Measurements from ENCODE around the gene SLC3A2.
"Not testable (repeated sequence)": the region's sequence is repeated elsewhere in the genome, so short reads cannot be mapped to it uniquely, and the experiment has no call there.

Gene SLC3A2

DNA sequence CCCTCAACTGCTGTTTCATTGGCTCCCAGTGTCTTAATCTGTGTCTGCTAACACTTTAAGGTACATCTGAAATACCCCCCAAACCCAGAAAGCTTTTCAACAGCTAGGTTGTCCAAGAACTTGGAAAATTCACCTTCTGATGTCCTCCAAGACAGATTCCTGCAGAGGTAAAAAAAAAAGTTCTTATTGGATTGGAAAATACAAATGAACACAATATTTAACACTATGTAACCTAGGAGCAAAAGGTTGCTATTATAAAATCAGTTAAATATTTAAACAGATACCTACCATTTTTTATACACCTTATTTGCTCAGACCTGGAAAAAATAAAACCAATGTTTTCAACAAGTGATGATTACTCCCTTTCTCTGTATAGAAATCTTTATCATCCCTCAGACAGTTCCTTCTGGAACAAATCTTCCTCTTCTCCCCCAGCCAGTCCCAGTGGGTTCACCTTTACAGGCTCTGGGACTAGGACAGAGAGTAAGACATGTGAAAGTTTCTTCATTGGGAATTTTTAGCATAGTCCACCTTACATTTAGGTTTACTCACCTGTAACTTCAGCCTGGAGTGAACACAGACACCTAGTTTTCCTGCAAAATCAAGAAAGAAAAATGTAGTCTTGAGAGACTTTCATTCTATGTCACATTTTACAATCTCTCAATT lies 28.0 kb upstream of the SLC3A2 start:
- no peak for DNase-seq (ENCODE audit: low read depth)

DNA sequence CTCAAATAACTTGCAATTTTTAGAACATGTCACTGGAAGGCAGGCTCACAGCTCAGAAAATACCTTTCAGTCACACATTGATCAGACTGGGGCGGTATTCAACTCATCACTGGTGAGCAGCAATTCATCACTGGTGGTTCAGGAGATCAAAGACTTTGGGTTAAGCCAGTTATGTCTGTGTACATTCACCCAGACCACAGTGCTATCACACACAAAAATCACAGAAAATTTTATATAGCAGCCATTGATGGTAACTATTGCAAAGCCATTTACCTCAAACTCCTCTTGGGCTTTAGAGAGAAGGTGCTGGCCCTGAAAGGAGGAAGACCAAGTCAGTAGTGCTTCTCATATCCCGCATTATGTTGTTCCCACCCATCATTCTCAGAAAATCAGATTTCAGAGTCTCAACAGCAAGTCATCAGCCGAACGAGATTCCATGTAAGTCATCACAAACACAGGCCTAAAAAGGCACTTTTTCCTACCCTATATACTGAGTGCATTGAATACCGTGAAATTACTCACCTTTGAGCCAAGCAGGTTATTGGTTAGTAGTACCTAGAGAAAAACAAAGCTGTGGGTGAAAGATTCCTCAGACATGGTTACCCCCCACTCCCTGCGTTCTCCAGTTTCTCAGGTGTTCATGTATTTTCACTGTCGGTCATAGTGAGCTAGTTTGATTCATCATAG lies 27.3 kb upstream of the SLC3A2 start:
- no peak for DNase-seq (ENCODE audit: low read depth)

DNA sequence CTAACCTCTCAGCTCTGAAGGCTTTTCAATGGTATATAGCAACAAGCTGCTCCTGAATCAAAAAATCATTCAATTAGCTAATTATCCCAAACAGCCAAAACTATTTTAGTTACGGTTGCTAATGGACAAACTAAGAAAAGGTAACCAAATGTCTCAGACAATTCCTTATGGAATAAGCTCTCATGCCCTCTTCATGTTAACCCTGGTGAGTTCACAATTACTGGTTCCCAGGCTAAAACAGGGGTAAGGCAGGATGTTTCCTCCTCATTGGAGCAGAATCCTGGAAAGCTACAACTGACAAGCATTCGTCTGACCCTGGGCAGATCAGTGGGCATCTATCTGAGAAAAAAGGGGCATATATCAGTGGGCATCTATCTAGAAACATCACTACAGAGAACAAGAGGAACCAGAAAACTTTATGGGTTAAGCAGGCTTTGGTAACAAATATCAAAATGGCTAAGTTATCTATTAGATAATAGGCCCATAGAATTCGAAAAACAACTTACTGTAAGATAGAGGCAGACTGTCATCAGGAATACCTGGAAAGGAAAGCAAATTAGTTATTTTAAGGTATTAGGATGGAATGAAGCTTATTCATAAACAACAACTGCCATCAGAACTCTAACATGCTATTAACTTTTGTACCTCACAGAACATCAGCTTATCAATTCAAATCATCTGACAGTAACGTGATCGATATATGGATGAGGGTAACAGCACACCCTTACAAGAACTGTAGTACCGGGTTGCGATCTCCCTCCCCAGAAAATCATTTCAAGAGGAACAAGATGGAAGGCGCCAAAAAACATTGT lies 26.5 kb upstream of the SLC3A2 start:
- no peak for DNase-seq (ENCODE audit: low read depth)

DNA sequence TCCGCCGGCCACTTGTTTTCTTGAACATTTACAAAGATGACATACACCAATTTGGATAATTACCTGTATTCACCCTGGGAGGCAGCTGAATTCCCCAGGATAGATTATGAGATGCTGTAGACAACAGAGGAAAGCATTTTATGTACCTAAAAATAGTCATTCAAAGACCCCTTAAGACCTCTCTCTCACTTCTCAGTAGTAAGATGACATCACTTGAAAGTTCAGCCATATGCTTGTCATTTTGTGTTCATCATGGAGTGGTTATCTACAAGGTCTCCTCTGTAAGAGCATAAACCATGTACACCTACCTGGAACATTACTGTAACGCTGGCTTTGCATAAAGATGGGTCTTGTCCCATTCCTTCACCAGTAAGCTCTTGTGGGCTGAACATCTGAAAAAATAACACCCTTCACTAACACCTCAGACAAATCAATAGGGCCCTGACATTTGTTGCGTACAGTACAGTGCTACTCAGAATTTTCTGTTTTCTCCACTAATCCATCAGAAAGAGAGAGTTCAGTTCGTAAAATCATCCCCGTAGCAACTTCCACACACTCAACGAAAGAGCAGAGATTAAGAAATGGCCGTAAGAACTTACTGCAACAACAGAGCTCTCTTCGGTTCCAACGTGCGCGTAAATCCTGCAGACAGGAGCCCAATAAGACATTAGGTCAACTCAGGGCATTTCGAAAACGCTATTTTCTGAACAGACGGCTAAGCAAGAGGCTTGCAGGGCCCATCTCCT lies 25.7 kb upstream of the SLC3A2 start:
- no peak for DNase-seq (ENCODE audit: low read depth)

DNA sequence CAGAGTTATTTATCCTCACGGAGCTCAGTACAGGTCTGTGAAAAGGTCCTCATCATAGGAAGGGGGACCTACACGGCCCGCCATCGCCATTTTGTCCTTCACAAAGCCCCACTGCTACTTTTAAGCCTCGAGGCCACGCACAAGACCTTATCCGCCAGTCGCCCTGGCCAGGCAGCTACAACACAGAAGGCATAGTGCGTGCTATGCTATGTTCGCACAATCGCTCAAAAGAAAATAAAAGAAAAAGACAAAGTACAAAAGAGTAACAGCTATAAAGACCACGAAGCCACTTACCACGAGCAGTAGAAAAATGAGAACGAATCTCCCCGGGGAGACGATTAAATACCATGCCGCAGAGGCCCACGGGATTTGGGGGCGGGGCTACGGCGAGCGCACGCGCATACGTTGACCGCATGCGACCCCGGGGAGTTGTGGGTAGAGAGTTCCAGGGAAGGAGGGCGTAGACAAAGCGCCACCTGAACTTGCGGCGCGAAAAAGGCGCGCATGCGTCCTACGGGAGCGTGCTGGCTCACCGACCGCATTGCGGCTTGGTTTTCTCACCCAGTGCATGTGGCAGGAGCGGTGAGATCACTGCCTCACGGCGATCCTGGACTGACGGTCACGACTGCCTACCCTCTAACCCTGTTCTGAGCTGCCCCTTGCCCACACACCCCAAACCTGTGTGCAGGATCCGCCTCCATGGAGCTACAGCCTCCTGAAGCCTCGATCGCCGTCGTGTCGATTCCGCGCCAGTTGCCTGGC lies 24.9 kb upstream of the SLC3A2 start:
- peak; percentile 98 for DNase-seq (ENCODE audit: low read depth)

DNA sequence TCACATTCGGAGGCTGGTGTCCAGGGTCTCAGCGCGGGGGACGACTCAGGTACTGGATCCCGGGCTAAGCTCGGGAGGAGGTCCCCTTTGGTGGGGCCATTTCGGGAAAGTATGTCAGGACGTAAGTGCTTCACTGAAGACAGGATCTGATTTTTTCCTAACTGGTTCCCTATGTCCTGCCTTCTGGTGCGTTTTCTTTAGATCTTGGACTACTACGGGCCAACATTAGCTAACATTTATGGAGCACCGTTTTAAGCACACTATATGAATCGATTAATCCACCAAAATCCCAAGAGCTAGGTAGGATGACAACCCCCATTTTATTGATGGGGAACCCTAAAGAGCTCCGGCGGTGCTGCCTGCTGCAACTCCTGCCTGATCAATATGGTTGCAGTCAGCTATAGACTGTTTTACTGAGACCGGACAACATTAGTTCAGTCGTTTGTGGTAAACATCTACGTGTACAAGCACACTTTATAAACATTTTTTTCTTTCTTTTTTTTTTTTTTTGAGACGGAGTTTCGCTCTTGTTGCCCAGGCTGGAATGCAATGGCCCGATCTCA lies 24.3 kb upstream of the SLC3A2 start:
- DNase-seq (ENCODE audit: low read depth): no peak

DNA sequence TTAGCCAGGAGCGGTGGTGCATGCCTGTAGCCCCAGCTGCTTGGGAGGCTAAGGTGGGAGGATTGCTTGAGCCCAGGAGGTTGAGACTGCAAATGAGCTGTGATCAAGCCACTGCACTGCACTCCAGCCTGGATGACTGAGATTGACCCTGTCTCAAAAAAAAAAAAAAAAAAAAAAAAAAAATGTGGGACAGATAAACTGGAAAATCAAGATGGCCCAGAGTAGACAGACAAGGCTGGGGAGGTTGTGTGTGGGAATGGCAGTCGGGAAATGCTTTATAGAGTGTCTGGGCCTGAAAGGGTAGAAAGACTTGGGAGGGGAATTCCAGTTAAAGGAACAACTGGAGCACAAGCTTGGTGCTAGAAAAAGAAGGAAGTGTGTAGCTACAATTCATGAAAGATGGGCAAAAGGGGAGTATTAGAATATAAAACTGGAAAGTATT lies 23.1 kb upstream of the SLC3A2 start:
- DNase-seq (ENCODE audit: low read depth): no peak

DNA sequence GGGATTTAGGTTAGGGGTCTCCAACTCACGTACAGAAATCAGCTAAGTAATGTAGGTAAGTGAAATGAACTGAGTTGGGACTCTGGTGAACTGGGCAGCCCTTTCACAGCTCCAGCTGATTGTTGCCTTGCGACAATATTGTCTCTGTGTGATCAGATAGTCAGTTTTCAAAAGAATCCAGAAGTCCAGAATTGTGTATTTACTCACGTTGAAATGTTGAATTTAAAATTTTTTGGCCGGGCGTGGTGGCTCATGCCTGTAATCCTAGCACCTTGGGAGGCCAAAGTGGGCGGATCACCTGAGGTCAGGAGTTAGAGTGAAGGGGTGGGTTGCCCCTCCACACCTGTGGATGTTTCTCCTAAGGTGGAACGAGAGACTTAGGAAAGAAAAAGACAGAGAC lies 22.5 kb upstream of the SLC3A2 start:
- DNase-seq (ENCODE audit: low read depth): no peak

DNA sequence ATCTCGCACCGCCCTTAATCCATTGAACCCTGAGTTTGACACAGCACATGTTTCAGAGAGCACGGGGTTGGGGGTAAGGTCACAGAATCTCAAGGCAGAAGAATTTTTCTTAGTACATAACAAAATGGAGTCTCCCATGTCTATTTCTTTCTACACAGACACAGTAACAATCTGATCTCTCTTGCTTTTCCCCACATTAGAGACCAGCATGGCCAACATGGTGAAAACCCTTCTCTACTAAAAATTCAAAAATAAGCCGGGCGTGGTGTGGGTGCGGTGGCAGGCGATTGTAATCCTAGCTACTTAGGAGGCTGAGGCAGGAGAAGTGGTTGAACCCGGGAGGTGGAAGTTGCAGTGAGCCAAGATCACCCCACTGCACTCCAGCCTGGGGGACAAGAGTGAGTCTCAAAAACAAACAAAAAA lies 21.4 kb upstream of the SLC3A2 start:
- not testable (repeated sequence) for DNase-seq (ENCODE audit: low read depth)

DNA sequence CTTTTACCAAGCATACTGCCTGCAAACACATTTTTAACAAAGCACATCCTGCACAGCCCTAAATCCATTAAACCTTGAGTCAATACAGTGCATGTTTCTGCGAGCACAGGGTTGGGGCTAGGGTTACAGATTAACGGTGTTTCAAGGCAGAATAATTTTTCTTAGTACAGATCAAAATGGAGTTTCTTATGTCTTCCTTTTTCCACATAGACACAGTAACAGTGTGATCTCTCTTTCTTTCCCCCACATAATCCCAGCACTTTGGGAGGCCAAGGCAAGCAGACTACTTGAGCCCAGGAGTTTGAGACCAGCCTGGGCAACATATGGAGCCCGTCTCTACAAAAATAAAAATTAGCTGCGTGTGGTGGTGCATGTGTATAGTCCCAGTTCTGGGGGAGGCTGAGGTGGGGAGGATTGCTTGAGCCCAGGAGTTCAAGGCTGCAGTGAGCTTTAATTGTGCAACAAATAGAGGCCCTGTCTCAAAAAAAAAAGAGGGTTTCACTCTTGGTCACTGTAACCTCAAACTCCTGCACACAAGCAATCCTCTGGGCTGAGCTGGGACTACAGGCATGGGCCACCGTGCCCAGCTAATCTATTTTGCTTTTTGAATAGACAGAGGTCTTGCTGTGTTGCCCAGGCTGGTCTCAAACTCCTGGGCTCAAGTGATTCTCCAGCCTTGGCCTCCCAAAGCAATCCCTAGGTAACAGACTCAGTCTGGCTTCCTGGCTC lies 19.7 kb upstream of the SLC3A2 start:
- no peak for DNase-seq (ENCODE audit: low read depth)

DNA sequence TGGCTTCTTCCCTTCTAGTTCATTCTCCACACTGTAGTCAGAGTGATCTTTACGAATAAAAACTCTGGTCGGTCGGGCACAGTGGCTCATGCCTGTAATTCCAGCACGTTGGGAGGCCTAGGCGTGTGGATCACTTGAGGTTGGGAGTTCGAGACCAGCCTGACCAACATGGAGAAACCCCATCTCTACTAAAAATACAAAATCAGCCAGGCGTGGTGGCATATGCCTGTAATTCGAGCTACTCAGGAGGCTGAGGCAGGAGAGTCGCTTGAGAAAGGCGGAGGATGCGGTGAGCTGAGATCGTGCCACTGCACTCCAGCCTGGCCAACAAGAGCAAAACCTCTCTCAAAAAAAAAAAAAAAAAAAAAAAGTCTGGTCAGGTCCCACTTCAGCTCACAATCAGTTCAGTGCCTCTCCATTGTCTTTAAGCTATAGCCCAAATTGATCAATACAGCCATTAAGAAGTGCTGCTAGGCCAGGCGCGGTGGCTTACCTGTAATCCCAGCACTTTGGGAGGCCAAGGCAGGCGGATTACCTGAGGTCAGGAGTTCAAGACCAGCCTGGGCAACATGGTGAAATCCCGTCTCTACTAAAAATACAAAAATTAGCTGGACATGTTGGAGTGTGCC lies 19.0 kb upstream of the SLC3A2 start:
- not testable (repeated sequence) for DNase-seq (ENCODE audit: low read depth)

DNA sequence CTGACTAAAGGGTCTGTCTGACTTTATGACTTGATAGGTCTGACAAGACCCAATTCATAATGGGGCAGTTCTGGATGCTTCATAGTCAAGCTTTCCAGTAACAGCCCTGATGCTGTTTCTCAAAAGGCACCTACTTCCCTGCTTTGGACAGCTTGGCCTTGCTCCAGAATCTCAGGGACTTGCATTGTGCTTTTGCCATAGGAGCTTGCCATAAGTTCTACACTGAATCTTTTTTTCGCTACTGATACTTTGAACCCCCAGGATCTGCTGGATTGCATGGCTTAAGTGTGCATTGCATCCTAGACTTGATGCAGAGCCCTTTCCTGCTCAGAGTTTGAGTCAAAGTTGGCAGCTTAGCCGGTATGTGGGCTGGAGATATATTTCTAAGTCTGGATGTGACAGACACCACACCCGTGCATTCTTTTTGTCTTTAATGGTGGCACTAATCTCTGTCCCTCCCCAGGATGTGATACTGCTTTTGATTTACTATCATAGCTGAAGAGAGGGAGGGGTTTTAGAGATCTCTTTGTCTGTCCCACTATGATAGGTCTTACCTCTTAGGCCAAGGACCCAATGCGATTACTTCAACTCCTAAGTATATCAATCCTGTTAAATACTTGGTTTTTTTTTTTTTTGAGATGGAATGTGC lies 16.9 kb upstream of the SLC3A2 start:
- DNase-seq (ENCODE audit: low read depth): no peak

DNA sequence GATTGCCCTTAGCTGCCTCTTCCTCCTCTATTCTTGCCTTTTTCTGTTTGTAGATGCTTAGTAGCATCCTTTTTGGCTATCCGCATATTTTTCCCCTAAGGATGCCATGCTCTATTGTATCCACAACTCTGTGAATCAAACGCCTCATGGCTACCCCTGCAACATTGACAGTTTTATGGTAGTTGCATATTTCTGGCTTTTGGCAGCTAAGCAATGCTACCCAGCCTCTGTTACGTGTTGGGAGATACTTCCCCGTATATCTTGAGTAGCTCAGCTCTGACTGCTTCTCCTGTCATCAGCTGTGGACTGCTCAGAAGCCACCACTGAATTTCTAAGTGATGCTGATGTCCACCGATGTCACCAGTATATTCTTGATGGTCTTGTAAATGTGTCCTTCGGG lies 15.1 kb upstream of the SLC3A2 start:
- no peak for DNase-seq (ENCODE audit: low read depth)

DNA sequence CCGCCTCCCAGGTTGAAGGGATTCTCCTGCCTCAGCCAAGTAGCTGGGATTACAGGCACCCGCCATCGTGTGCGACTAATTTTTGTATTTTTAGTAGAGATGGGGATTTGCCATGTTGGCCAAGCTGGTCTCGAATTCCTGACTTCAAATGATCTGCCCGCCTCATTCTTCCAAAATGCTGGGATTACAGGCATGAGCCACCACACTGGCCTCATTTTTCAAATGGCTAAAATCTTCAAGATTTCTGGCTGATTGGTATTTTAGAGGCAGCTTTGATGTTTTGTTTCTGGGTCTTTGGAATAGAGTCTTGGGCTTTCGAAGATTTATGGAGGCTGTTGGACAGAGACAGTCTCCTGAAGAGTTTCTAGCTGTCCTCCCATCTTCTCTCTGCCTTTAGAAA lies 5.8 kb upstream of the SLC3A2 start:
- no peak for DNase-seq (ENCODE audit: low read depth)

DNA sequence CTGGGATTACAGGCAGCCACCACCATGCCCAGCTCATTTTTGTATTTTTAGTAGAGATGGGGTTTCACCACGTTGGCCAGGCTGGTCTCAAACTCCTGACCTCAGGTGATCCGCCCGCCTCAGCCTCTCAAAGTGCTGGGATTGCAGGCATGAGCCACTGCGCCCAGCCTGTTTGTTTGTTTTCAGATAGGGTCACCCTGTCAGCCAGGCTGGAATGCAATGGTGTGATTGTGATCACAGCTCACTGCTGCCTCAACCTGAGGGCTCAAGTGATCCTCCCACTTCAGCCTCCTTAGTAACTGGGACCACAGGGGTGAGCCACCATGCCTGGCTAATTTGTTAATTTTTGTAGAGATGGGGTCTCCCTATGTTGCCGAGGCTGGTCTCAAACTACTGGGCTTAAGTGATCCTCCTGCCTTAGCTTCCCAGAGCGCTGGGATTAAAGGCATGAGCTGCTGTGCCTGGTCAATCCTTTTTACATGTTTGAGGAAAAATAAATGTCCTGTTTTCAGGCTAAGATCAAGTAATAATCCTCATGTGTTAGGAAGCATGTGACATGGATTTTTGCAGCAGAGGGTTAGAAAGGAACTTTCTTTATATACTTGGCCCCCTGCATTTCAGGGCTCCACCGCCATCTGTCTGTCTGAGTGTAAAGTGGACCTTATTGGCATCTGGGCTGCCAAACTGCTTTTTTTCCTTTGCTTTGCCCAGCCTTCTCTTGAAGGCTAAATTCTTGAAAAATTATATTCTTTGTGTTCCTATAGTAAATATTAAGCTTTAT lies 4.8 kb upstream of the SLC3A2 start:
- DNase-seq (ENCODE audit: low read depth): no peak

DNA sequence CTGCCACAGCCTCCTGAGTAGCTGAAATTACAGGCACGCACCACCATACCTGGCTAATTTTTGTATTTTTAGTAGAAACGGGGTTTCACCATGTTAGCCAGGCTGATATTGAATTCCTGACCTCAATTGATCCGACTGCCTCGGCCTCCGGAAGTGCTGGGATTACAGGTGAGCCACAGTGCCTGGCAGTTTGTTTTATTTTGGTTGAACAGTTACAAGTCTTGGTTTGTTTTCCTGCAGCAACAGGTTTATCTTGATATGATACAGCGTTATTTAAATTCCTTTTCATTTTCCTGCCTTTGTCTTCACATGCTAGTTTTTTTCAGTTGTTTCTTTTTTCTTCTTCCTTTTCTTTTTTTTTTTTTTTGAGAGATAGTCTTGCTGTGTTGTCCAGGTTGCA lies 4.0 kb upstream of the SLC3A2 start:
- DNase-seq (ENCODE audit: low read depth): no peak

DNA sequence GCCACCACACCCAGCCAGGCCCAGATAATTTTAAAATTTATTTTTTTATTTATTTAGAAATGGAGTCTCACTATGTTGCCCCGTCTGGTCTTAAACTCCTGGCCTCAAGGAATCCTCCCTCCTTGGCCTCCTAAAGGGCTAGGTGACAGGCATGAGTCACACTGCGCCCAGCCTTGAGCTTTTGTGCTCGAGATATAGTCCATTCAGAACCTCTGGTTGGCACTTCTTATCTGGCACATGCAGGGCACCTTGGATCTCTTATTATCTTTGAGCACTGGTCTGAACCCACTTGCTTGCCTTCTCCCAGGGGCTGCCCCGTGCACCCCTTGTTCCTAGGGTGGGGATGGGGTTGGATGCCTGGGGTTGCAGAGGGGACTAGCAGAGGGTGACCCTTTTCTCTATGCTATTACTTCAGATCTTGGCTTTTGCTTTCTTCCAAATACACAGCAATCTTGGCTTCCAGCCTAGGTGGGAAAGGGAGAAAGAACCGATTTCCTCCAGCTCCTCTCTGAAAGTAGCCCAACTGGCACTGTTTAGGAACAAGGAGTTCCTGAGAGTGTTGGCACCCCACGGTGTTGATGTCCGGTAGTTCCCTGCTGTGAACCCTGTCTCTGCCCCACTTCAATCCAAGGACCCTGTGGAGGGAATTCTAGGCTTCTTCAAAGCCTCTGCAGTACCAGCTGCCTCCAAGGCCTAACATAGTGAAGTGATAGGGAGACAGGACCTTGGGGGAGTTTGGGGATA lies 1.3 kb upstream of the SLC3A2 start:
- DNase-seq (ENCODE audit: low read depth): no peak

DNA sequence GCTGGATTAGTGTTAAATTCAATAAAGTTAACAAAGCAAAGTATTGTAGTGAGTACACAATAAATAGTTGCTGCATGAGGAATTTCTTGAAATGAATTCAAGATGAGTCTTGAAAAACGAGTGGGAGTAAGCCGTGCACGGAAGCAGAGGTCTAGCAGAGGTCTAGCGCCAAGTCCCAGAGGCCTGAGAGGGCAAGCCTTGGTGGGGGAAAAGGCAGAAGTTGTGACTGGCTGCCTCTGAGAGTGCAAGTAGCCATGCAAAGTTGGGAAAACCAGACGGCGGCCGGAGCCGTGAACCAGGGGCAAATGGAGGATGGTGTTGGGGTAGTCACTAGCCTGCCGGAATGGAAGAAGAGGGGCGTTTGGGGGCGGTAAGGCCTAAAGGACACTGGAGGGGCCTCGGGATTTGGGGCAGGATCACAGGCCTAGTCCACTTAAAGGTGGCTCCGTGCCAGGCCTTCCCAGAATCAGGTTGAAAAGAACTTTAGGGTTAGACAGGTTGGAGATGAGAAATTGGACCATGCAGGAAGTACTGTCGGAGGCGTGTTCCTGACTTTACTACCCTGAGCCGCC lies 379 bp upstream of the SLC3A2 start:
- DNase-seq (ENCODE audit: low read depth): no peak
